GM12872 (cell line): ENCODE results near the gene WDR38.
A peak's percentile ranks its signal among the peaks of the same experiment; 100 is the strongest.

Experiments
- CTCF ChIP-seq: IDR thresholded peaks from 3 replicates; pipeline ENCODE4 v1.5.1; 2011; ENCODE audit warnings: low read depth, mild to moderate bottlenecking, low read length, moderate library complexity; ENCODE audit not compliant: insufficient read depth

Gene WDR38

GRCh38 chr9:124894035-124894740 is 40.9 kb downstream of the WDR38 start:
- no peak for TF ChIP-seq CTCF

GRCh38 chr9:124894741-124895170 is 41.5 kb downstream of the WDR38 start:
- peak; percentile 65 for TF ChIP-seq CTCF

- no peak for TF ChIP-seq CTCF
Measured at GRCh38 chr9:124897570-124898460, 44.6 kb downstream of the WDR38 start.

- no peak for TF ChIP-seq CTCF
Measured at GRCh38 chr9:124899845-124900244, 46.6 kb downstream of the WDR38 start.

- no peak for TF ChIP-seq CTCF
Measured at GRCh38 chr9:124906966-124907365, 53.7 kb downstream of the WDR38 start.
